GM19467 (cell line): ENCODE results near the gene ANK3.

Experiments used
- ATAC-seq: cut with Tn5 transposase; IDR thresholded peaks from one replicate; pipeline ENCODE4 v1.9.1; 2021; ENCODE audit warnings: mild to moderate bottlenecking, moderate library complexity; ENCODE audit not compliant: unreplicated experiment

The ANK3 gene

DNA sequence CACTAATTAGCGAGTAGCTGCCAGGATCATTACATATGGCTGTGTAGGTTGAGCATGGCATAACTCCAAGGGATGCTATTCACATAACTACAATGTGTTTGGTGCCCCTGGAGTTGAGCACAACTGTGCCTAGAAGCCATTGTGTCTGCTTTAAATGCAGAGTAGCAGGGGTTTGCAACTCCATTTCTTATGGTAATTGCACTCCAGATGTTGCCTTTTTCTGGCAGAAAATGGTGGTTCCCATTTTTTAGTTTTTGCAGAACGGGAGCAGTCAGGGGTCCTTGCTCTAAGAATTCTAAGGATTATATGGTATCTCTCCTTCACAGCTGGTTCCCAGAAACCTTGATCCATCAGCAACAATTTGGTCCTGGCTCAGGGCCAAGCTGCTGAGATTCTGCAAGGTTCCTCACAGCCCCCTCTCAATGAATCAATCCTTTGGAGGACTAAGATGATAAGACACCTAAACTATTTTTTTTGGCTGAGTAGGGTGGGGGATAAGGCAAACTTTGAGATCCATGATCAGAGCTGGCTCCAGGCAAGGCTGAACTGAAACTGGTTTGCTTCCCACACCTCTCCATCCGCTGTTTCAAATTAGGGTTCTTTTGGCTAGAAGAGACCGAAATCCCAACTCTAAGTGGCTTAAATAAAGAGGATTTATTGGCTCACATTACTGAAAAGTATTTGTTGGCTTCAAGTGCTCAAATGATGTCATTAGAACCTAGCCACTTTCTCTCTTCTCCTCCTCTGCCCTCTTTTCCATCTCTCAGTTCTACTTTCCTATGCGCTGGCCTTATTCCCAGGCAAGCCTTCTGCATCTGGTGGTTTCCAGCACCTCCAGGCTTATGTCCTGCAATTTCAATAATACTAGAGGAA is 385.8 kb downstream of the ANK3 start:
- no peak for ATAC-seq

DNA sequence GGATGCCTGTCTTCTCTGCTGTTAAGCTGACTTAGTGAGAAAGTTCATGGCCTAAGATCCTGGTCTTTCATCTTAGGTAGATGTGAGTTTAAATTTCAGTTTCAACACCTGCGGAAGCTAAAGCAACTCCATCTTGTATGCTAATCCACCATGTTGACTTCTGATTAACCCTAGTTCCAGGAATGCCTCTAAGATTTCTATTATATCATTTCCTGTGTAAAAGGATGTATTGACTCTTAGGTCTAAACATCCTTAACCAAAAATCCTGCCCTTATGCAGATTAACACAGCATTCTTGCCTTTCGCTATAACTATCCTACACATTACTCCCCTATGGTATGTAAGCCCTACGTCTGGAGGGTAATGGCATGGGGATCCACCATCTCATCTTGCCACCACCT is 388.9 kb downstream of the ANK3 start:
- no peak for ATAC-seq

DNA sequence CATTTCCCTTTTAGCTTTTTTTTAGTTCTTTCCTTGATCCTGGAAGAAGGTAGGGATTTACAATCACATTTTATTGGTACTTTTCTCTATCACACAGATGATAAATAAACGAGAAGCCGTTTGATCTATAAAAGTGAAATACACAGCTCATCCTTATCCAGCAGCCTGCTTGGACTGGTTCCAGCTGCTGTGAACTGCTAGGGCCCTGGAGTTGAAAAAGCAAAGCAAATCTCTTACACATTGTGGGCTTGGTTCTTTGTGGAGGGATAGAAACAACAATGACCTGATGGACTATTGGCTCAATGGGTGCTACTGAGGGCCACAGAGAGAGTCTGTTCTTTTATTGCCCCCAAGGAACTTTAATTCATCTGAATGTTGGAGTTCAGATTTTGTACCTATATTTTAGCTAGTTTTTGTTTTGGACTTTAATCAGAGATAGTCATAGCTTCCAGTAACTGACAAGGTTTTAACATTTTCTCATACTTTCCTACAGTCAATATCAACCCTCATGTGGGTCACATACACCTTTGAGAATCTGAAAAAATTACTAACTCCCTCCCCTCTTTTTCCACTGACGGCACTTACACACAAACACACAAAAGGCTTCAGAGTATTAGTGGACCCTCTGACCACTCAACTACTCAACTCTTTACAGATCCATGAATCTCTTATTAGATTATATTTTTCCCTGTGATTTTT is 391.7 kb downstream of the ANK3 start:
- ATAC-seq: no peak

- ATAC-seq: no peak
Measured at GRCh38 chr10:59995862-59996261, 393.8 kb downstream of the ANK3 start.

DNA sequence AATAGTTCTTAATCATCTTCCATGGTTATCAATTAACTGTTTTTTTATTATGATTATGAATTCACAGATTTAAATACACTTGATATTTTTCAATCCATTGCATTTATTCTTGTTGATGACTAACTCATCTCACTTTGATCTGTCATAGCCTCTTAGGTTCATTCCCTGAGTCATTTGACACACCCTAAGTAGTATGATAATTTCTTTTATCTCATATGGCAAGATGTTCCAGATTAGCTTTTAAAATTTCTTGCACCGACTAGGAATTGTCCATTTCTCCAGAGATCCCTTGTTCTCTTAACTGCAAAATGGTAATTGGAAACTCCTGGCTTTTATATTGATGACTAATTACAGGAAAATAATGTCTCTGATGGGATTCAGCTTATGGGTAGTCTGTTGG is 395.7 kb downstream of the ANK3 start:
- ATAC-seq: no peak

DNA sequence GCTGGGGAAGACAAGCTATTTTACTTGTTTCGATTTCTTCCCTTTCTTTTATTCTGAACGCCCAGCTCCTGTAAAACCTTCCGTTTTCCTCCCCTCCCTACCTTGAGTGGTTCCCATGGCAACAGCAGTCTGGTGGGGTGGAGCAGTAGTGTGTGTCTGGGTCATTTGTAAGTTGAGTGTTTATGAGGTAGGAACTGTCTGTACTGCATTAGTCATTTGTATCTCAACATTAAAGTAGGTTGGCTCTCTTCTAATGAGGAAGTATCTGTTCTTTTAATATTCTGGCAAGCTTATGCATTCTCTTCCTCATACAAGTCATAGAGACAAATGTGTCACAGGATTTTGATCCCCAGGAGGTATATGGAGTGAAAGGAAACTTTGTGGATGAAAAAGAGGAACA is 398.0 kb downstream of the ANK3 start:
- ATAC-seq: no peak

- no peak for ATAC-seq
Measured at GRCh38 chr10:59991117-59991516, 398.6 kb downstream of the ANK3 start.

DNA sequence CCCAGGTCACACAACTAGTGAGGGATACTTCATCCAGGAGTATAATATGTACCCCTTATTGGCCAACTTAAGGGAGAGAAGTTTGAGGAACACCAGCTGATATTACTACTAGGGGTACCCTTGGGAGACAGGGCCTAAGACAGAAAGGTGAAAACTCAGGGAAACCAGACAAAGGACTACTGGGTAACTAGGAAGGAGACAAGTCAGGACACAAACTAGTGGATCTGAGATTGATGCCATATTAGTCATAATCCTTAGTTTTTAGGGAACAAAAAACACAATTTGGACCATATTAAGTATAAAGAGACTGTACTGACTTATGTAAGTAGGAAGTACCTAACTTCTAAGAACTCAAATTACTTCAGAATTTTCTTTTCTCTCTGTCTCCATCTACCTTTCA is 404.0 kb downstream of the ANK3 start:
- ATAC-seq: no peak

- ATAC-seq: no peak
Measured at GRCh38 chr10:59984415-59984814, 405.3 kb downstream of the ANK3 start.

DNA sequence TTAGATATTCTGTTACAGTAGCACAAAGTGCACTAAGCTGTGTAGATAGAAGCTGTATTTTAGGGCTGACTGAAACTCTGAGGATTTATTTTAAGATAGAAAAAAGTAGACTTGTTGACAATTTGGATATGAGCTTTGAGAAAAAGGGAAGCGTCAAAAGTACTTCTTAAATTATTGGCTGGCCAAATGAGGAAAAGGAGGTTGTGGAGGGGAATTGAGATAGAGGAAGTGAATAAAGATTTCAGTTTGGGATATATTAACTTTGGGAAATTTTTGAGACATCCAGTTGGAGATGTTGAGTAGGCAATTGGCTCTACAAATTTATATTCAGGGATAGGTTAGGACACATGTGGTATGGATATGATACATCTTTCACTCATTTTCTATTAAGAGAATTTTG is 409.3 kb downstream of the ANK3 start:
- ATAC-seq: no peak

DNA sequence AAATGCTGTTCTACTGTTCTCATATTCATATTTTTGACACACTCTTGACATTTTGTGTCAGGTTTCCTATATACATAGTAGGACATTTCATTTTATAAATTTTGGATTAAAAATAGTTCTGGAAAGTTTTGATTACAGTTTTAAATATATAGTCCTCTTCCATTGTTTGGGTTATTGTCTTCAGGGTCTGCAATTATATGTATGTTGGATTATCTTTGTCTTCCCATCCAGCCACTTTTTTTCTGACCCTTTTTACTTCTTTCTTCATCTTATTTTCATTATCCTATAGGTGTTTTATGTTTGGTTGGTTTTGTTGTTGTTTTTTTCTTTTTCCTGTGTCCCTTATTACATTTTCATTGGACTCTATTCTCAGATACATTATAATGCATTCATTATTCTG is 412.2 kb downstream of the ANK3 start:
- ATAC-seq: no peak

DNA sequence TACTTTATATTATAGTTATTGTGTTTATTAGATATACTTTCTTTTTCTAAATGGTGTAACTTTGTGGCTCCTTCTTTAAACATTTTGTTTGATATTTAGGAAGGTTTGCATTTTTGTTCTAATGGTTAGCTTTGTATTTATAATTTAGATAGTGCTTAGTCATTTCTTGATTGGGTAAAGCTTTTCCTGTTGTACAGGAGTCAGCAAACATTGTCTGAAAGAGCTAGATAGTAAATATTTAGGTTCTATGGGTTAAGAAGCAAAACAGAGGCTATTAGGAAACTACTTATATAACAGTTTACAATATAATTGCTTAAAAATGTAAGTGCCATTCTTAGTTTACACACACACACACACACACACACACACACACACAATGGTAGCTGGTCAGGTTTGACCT is 412.8 kb downstream of the ANK3 start:
- ATAC-seq: no peak
